Tibial artery (tissue), 4 donors: ENCODE measurements around the gene UBL5.

ENCODE experiments used
- DNase-seq, 2 donors: peaks; one replicate each; pipeline ENCODE4 v3.0.0-alpha.2; 2019
- H3K27ac ChIP-seq, 2 donors: fragments of 200-600 bp; sonication (generic) in 1 of 2; 1 replicate in 1 of 2; 2 replicates in 1 of 2; pipeline ENCODE4 v1.5.1; 2018 to 2019; ENCODE audit warnings: mild to moderate bottlenecking in 1 of 2
- H3K27me3 ChIP-seq, 2 donors: fragments of 200-600 bp; sonication (generic) in 1 of 2; one replicate each; pipeline versions ENCODE4 v1.5.1 to v1.6.0; 2016 to 2019
- H3K36me3 ChIP-seq, 3 donors: fragments of 200-600 bp; sonication (generic) in 2 of 3; one replicate each; pipeline ENCODE4 v1.5.1; 2016 to 2019; ENCODE audit warnings: mild to moderate bottlenecking in 2 of 3
- H3K4me1 ChIP-seq, 4 donors: fragments of 200-600 bp; sonication (generic) in 2 of 4; 1 replicate in 3 of 4; 2 replicates in 1 of 4; pipeline ENCODE4 v1.5.1; 2016 to 2019
- H3K4me3 ChIP-seq, 2 donors: fragments of 200-600 bp; sonication (generic) in 1 of 2; 1 replicate in 1 of 2; 2 replicates in 1 of 2; pipeline ENCODE4 v1.5.1; 2018 to 2019; ENCODE audit warnings: mild to moderate bottlenecking in 2 of 2
- H3K9me3 ChIP-seq, 3 donors: fragments of 200-600 bp; sonication (generic) in 1 of 3; one replicate each; pipeline ENCODE4 v1.5.1; 2016 to 2019
- intact Hi-C: fragments of 100-400 bp; cut with DNase I; formaldehyde crosslinking; loops from one replicate; pipeline ENCODE4 v1.15.0; 2023; ENCODE audit warnings: low total_unique reads
- TF ChIP-seq, protein P1 (sequence below), 2 experiments: fragments of 200-600 bp in 1 of 2; fragments of 450-650 bp in 1 of 2; IDR thresholded peaks; one replicate each; pipeline ENCODE4 v1.5.1; 2017 to 2019; ENCODE audit warnings: antibody characterized with exemption in 2 of 2, mild to moderate bottlenecking in 1 of 2, moderate library complexity in 1 of 2

UBL5 gene

DNA sequence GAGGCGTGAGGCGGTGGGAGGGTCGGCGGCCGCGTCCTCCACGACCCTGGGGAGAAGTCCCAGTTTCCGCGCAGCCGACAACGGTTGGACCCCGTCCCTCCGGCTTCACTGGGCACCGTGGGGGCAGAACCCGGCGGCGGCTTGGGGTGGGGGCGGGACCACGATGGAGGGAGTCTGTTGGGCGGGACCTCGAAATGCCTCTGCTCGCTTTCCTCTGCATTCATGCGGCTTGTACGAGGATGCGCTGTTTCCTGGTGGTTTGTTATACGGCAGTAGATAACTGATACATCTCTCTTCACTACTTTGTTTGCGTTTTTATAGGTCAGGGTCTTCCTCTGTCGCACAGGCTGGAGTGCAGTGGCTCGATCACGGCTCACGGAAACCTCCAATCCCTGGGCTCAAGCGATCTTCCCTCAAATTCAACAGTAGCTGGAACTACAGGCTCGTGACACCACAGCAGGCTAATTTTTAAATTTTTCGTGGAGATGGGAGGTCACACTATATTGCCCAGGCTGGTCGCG, 34.6 kb upstream of the UBL5 start:
- H3K4me1 ChIP-seq, result peaks cover 0 to 10% (median 3%) of the 10 kb centered on the region in 4 donors
- H3K27ac ChIP-seq, result peak overlapping the region; percentile 89 to 97
- DNase-seq, result peak in 1 of 2 donors; percentile 59
- H3K4me3 ChIP-seq, result peak overlapping the region; percentile 62 to 68
- intact Hi-C loops, result loop anchor here (2.0 to 5.0 kb wide), 2 partner anchors 24 to 481 kb away; no protein-coding TSS in a partner anchor
- no peaks in the 10 kb centered on the region for H3K9me3 ChIP-seq
- H3K27me3 ChIP-seq, result no peaks in the 10 kb centered on the region
- TF ChIP-seq, protein P1, sequence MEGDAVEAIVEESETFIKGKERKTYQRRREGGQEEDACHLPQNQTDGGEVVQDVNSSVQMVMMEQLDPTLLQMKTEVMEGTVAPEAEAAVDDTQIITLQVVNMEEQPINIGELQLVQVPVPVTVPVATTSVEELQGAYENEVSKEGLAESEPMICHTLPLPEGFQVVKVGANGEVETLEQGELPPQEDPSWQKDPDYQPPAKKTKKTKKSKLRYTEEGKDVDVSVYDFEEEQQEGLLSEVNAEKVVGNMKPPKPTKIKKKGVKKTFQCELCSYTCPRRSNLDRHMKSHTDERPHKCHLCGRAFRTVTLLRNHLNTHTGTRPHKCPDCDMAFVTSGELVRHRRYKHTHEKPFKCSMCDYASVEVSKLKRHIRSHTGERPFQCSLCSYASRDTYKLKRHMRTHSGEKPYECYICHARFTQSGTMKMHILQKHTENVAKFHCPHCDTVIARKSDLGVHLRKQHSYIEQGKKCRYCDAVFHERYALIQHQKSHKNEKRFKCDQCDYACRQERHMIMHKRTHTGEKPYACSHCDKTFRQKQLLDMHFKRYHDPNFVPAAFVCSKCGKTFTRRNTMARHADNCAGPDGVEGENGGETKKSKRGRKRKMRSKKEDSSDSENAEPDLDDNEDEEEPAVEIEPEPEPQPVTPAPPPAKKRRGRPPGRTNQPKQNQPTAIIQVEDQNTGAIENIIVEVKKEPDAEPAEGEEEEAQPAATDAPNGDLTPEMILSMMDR (IDR thresholded peaks at IDR 0.05), result no peak
- no peaks in the 10 kb centered on the region for H3K36me3 ChIP-seq

DNA sequence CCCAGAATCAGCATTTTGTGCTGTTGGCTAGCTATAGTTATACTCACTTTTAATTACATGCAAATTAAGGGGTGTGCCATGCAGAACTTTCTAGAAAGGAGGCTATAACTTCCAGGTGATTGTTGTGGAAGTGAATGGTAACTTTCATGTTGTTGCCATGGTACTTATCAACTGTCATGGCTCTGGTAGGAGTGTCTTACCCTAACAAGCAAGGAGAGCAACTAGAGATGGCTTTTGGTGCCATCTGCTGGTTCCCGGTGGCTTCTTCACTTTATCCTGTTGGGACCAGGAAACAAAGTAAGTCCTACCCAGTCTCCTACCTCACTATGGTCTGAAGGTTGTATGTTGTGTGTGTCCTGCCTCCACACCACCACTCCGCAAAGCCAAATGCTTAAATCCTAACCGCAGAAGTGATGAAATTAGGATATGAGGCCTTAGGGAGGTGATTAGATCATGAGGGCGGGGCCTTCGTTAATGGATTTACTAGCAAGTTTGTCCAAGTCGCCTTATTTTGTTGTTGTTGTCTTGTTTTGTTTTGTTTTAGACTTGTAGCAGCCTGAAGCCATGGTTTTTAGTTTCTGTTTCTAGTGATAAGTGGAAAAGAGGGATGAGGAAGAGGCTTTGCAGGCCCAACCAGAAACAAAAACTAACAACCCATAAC, 31.5 kb upstream of the UBL5 start:
- intact Hi-C loops, result loop anchor here (2.0 kb wide), 1 partner anchor 171 kb away; no protein-coding TSS in a partner anchor
- no peak overlapping the region for H3K27ac ChIP-seq
- H3K9me3 ChIP-seq, result no peaks in the 10 kb centered on the region
- TF ChIP-seq, protein P1 (IDR thresholded peaks at IDR 0.05), result peak; percentile 76 to 83
- peak; percentile 87 to 90 for DNase-seq
- no peaks in the 10 kb centered on the region for H3K27me3 ChIP-seq
- peaks cover 0 to 8% (median under 1%) of the 10 kb centered on the region in 4 donors for H3K4me1 ChIP-seq
- no peak overlapping the region for H3K4me3 ChIP-seq
- no peaks in the 10 kb centered on the region for H3K36me3 ChIP-seq

DNA sequence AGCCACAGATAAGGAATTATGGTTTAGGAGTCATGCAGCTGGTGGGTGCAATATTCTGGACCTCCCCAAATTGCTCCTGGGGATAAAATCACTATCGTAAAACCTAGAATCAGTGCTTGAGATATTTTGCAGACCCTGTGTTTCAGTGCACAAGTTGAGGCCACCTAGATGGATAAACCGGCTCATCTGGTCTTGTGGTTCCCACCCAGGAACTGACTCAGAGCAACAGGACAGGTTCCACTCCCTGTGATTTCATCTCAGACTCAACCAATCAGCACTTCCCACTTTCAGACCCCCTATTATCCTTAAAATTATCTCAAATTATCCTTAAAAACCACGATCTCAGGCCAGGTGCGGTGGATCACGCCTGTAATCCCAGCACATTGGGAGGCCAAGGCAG, 29.8 kb upstream of the UBL5 start:
- H3K4me3 ChIP-seq, result no peak overlapping the region

DNA sequence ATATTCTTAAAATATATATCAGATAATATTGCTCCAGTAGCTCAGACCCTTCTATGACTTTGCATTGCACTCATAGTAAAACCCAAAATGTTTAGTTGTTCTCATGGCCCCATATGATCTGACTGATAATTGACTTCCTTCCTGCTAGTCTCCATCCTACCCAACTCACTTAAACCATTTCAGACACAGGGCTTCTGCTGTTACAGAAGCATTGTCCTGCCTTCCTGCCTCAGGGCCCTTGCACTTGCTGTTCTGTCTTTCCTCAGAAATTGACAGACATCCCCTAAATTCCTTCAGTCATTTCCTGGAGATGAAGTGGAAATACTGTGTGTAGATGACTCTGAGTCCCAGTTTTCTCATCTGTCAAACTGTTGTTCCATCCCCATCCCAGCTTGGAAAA, 28.6 kb upstream of the UBL5 start:
- Histone ChIP-seq H3K4me1 (no peaks in the 10 kb centered on the region), H3K36me3 (no peaks in the 10 kb centered on the region), H3K9me3 (no peaks in the 10 kb centered on the region), H3K27ac (no peak overlapping the region), H3K4me3 (no peak overlapping the region), H3K27me3 (no peaks in the 10 kb centered on the region)
- TF ChIP-seq, protein P1 (IDR thresholded peaks at IDR 0.05), result no peak
- no peak for DNase-seq
- intact Hi-C loops, result no loop called here

More for the DNA sequence above, 29.8 kb upstream of the UBL5 start:
- intact Hi-C loops, result loop anchor here (2.0 kb wide), 1 partner anchor 173 kb away; no protein-coding TSS in a partner anchor
- no peaks in the 10 kb centered on the region for H3K9me3 ChIP-seq
- H3K27ac ChIP-seq, result no peak overlapping the region
- TF ChIP-seq, protein P1 (IDR thresholded peaks at IDR 0.05), result no peak
- no peaks in the 10 kb centered on the region for H3K36me3 ChIP-seq
- H3K4me1 ChIP-seq, result peaks cover 0 to 5% (median 0%) of the 10 kb centered on the region in 4 donors
- no peaks in the 10 kb centered on the region for H3K27me3 ChIP-seq
- no peak for DNase-seq

DNA sequence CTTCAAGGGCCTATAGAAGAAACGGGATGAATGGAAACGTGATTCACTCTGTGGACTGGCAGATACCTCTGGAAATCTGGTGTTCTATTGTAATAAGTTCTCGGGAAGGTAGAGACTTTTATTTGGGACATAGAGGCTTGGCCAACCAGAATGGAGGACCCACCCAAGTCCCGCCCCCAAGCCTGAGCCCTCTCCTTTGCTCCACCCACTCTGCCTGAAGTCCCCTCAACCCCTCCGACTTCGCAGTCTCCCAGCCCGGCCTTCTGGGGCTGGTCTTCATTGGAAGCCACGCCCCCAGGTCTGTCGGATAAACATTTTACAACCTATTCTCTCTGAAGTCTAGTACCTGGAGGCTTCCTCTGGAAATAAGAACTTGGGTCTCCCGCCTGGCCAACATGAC, 25.7 kb upstream of the UBL5 start:
- intact Hi-C loops, result loop anchor here (10.0 kb wide), 1 partner anchor 597 kb away; no protein-coding TSS in a partner anchor
- TF ChIP-seq, protein P1 (IDR thresholded peaks at IDR 0.05), result no peak
- Histone ChIP-seq H3K4me3 (no peak overlapping the region), H3K4me1 (no peaks in the 10 kb centered on the region), H3K27ac (no peak overlapping the region), H3K36me3 (peaks cover 0 to 12% (median 4%) of the 10 kb centered on the region in 3 donors), H3K27me3 (no peaks in the 10 kb centered on the region), H3K9me3 (no peaks in the 10 kb centered on the region)
- no peak for DNase-seq
